ENCODE data around the gene PELI2. TPM values are rescaled to one million over a fixed set of nuclear protein-coding genes. Genes with fewer than 3 reads are reported as not detected.

Gene PELI2
- total RNA-seq, 1 experiment from 2014 or later: 23.5 TPM

DNA sequence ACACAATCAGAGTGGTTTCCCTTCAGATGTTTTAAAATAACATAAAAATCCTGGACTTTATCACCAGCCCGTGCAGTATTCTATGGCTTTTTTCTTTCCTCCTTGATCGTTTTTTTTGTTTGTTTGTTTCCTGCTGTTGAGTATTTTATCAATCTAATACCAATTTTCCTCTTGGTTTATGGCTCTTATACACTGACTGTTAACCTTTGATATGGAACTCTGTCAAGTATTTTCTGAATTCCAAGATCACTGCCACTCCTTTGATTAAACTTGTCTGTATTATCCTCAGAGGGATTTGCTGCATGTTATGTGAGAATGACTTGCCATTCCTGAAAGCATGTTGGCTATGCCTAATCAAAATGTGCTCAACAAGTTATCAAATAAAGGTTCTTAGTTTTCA, 88.4 kb downstream of the PELI2 start:
- no peaks in the 10 kb centered on the region for H3K27me3 Mint-ChIP-seq (ENCODE audit: low read depth)
- CTCF ChIA-PET: no interaction called here
- H3K4me1 Mint-ChIP-seq: peaks cover 8% of the 10 kb centered on the region

DNA sequence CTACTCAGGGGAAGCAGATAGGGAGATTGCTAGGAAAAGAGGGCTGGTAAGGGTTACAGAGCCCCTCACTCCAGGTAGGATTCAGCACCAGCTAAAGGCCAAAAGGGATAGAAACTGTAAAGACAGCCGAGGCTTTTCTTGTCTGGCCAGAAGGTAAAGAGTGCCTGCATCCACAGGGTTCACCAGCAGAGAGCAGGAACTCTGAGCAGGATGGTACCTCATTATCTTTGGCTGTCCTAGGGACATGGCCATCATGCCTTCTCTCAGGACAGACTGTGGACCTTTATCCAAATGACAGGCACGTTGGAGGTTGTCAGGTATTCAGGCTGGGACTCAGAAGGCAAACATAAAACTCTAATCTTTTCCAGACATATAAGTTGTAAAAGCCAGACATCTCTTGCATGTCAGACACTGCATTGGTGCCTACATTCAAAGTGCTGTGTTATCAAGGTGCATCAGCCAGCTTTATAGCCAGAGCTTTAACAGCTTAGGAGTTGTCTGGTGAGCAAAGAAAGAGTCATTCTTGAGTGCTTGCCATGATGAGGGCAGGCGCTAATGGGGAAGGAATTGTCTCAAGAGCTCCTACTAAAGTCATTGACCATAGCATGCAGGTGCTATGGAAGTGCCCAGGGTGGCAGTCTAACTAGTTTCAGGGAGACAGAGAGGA, 89.5 kb downstream of the PELI2 start:
- Mint-ChIP-seq H3K36me3 (no peaks in the 10 kb centered on the region), H3K4me3 (no peak overlapping the region), H3K4me1 (peaks cover 8% of the 10 kb centered on the region), H3K27ac (no peak overlapping the region), H3K27me3 (ENCODE audit: low read depth) (no peaks in the 10 kb centered on the region), H3K9me3 (no peaks in the 10 kb centered on the region)
- DNase-seq (ENCODE audit: low spot score) (no peak), ATAC-seq (peak; percentile 57)
- ChIA-PET POLR2A (no interaction called here), CTCF (no interaction called here)
- TF ChIP-seq PRRX2 (CRISPR knock-in tag; IDR thresholded peaks at IDR 0.05): no peak
- TF ChIP-seq, protein P1, sequence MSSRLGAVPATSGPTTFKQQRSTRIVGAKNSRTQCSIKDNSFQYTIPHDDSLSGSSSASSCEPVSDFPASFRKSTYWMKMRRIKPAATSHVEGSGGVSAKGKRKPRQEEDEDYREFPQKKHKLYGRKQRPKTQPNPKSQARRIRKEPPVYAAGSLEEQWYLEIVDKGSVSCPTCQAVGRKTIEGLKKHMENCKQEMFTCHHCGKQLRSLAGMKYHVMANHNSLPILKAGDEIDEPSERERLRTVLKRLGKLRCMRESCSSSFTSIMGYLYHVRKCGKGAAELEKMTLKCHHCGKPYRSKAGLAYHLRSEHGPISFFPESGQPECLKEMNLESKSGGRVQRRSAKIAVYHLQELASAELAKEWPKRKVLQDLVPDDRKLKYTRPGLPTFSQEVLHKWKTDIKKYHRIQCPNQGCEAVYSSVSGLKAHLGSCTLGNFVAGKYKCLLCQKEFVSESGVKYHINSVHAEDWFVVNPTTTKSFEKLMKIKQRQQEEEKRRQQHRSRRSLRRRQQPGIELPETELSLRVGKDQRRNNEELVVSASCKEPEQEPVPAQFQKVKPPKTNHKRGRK (CRISPR knock-in tag; IDR thresholded peaks at IDR 0.05; ENCODE audit: borderline replicate concordance): no peak
- TF ChIP-seq, protein P2, sequence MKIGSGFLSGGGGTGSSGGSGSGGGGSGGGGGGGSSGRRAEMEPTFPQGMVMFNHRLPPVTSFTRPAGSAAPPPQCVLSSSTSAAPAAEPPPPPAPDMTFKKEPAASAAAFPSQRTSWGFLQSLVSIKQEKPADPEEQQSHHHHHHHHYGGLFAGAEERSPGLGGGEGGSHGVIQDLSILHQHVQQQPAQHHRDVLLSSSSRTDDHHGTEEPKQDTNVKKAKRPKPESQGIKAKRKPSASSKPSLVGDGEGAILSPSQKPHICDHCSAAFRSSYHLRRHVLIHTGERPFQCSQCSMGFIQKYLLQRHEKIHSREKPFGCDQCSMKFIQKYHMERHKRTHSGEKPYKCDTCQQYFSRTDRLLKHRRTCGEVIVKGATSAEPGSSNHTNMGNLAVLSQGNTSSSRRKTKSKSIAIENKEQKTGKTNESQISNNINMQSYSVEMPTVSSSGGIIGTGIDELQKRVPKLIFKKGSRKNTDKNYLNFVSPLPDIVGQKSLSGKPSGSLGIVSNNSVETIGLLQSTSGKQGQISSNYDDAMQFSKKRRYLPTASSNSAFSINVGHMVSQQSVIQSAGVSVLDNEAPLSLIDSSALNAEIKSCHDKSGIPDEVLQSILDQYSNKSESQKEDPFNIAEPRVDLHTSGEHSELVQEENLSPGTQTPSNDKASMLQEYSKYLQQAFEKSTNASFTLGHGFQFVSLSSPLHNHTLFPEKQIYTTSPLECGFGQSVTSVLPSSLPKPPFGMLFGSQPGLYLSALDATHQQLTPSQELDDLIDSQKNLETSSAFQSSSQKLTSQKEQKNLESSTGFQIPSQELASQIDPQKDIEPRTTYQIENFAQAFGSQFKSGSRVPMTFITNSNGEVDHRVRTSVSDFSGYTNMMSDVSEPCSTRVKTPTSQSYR (CRISPR knock-in tag; IDR thresholded peaks at IDR 0.05): no peak
- TF ChIP-seq MYBL2 (CRISPR knock-in tag; IDR thresholded peaks at IDR 0.05): no peak
- TF ChIP-seq HMGA2 (CRISPR knock-in tag; IDR thresholded peaks at IDR 0.05): no peak
- TF ChIP-seq, protein P3, sequence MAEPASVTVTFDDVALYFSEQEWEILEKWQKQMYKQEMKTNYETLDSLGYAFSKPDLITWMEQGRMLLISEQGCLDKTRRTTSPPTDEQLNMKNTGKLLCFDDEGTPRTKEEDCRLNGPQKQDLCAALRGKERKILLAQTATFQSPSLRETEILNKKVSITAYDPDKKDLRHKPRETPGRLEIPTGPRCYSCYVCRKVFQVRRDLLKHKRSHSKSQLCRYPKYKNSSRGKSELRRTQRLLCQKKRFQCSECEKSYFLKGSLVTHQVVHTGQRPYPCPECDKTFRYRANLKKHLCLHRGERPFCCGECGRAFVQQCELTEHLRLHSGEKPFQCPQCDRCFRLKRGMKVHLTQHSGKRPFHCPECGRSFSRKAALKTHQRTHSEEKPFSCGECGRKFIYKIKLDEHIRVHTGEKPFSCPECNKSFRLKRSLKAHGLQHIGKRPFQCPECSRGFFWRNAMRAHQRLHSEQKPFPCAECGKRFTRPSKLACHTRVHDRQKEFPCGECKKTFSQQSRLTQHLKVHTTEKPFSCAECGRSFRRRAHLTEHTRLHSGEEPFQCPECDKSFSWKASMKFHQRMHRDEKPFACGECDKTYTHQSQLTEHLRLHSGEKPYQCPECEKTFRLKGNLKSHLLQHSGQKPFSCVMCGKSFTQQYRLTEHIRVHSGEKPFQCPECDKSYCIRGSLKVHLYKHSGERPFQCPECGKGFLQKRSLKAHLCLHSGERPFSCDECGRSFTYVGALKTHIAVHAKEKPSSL (CRISPR knock-in tag; conservative IDR thresholded peaks at IDR 0.05): no peak
- TF ChIP-seq GTF2I (CRISPR knock-in tag; conservative IDR thresholded peaks at IDR 0.05): no peak
- TF ChIP-seq RELA (CRISPR knock-in tag; IDR thresholded peaks at IDR 0.05; ENCODE audit: borderline replicate concordance): no peak
- TF ChIP-seq, protein P4, sequence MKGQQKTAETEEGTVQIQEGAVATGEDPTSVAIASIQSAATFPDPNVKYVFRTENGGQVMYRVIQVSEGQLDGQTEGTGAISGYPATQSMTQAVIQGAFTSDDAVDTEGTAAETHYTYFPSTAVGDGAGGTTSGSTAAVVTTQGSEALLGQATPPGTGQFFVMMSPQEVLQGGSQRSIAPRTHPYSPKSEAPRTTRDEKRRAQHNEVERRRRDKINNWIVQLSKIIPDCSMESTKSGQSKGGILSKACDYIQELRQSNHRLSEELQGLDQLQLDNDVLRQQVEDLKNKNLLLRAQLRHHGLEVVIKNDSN (CRISPR knock-in tag; IDR thresholded peaks at IDR 0.05): no peak

More for the DNA sequence above, 88.4 kb downstream of the PELI2 start:
- POLR2A ChIA-PET: no interaction called here
- no peak overlapping the region for H3K27ac Mint-ChIP-seq
- ATAC-seq (no peak), DNase-seq (ENCODE audit: low spot score) (no peak)
- H3K9me3 Mint-ChIP-seq: no peaks in the 10 kb centered on the region
- H3K36me3 Mint-ChIP-seq: no peaks in the 10 kb centered on the region
- H3K4me3 Mint-ChIP-seq: no peak overlapping the region
- TF ChIP-seq, protein P5, sequence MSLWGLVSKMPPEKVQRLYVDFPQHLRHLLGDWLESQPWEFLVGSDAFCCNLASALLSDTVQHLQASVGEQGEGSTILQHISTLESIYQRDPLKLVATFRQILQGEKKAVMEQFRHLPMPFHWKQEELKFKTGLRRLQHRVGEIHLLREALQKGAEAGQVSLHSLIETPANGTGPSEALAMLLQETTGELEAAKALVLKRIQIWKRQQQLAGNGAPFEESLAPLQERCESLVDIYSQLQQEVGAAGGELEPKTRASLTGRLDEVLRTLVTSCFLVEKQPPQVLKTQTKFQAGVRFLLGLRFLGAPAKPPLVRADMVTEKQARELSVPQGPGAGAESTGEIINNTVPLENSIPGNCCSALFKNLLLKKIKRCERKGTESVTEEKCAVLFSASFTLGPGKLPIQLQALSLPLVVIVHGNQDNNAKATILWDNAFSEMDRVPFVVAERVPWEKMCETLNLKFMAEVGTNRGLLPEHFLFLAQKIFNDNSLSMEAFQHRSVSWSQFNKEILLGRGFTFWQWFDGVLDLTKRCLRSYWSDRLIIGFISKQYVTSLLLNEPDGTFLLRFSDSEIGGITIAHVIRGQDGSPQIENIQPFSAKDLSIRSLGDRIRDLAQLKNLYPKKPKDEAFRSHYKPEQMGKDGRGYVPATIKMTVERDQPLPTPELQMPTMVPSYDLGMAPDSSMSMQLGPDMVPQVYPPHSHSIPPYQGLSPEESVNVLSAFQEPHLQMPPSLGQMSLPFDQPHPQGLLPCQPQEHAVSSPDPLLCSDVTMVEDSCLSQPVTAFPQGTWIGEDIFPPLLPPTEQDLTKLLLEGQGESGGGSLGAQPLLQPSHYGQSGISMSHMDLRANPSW (CRISPR knock-in tag; conservative IDR thresholded peaks at IDR 0.05; ENCODE audit: low read depth): no peak
- TF ChIP-seq TP53 (CRISPR knock-in tag; IDR thresholded peaks at IDR 0.05): no peak
- no peak for TF ChIP-seq FOXP1 (CRISPR knock-in tag; IDR thresholded peaks at IDR 0.05; ENCODE audit: borderline replicate concordance)
- TF ChIP-seq SP1 (CRISPR knock-in tag; conservative IDR thresholded peaks at IDR 0.05): no peak
- TF ChIP-seq, protein P6, sequence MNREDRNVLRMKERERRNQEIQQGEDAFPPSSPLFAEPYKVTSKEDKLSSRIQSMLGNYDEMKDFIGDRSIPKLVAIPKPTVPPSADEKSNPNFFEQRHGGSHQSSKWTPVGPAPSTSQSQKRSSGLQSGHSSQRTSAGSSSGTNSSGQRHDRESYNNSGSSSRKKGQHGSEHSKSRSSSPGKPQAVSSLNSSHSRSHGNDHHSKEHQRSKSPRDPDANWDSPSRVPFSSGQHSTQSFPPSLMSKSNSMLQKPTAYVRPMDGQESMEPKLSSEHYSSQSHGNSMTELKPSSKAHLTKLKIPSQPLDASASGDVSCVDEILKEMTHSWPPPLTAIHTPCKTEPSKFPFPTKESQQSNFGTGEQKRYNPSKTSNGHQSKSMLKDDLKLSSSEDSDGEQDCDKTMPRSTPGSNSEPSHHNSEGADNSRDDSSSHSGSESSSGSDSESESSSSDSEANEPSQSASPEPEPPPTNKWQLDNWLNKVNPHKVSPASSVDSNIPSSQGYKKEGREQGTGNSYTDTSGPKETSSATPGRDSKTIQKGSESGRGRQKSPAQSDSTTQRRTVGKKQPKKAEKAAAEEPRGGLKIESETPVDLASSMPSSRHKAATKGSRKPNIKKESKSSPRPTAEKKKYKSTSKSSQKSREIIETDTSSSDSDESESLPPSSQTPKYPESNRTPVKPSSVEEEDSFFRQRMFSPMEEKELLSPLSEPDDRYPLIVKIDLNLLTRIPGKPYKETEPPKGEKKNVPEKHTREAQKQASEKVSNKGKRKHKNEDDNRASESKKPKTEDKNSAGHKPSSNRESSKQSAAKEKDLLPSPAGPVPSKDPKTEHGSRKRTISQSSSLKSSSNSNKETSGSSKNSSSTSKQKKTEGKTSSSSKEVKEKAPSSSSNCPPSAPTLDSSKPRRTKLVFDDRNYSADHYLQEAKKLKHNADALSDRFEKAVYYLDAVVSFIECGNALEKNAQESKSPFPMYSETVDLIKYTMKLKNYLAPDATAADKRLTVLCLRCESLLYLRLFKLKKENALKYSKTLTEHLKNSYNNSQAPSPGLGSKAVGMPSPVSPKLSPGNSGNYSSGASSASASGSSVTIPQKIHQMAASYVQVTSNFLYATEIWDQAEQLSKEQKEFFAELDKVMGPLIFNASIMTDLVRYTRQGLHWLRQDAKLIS (CRISPR knock-in tag; IDR thresholded peaks at IDR 0.05; ENCODE audit: borderline replicate concordance): no peak
- no peak for TF ChIP-seq NFYB (CRISPR knock-in tag; conservative IDR thresholded peaks at IDR 0.05; ENCODE audit: low read depth)
- TF ChIP-seq, protein P7, sequence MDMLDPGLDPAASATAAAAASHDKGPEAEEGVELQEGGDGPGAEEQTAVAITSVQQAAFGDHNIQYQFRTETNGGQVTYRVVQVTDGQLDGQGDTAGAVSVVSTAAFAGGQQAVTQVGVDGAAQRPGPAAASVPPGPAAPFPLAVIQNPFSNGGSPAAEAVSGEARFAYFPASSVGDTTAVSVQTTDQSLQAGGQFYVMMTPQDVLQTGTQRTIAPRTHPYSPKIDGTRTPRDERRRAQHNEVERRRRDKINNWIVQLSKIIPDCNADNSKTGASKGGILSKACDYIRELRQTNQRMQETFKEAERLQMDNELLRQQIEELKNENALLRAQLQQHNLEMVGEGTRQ (CRISPR knock-in tag; IDR thresholded peaks at IDR 0.05): no peak
- TF ChIP-seq, protein P8, sequence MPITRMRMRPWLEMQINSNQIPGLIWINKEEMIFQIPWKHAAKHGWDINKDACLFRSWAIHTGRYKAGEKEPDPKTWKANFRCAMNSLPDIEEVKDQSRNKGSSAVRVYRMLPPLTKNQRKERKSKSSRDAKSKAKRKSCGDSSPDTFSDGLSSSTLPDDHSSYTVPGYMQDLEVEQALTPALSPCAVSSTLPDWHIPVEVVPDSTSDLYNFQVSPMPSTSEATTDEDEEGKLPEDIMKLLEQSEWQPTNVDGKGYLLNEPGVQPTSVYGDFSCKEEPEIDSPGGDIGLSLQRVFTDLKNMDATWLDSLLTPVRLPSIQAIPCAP (CRISPR knock-in tag; IDR thresholded peaks at IDR 0.05): no peak
- no peak for TF ChIP-seq CREM (CRISPR knock-in tag; IDR thresholded peaks at IDR 0.05)

Data from WTC11 (cell line).